Peyer's patch (tissue), 4 donors: Measurements from ENCODE around the gene MRPL36. TPM values are rescaled to one million over a fixed set of nuclear protein-coding genes. Genes with fewer than 3 reads are reported as not detected.

Experiments
- DNase-seq, 3 donors: peaks; one replicate each; pipeline ENCODE4 v3.0.0-alpha.2; 2017 to 2019
- H3K27ac ChIP-seq, 4 donors: fragments of 200-600 bp; sonication (generic); one replicate each; pipeline ENCODE4 v1.5.1; 2016 to 2019
- H3K27me3 ChIP-seq, 2 donors: fragments of 200-600 bp; sonication (generic); one replicate each; pipeline ENCODE4 v1.5.1; 2019
- H3K36me3 ChIP-seq, 3 donors: fragments of 200-600 bp; sonication (generic); one replicate each; pipeline ENCODE4 v1.5.1; 2016 to 2019
- H3K4me1 ChIP-seq, 4 donors: fragments of 200-600 bp; sonication (generic); one replicate each; pipeline ENCODE4 v1.5.1; 2016 to 2019
- H3K4me3 ChIP-seq, 4 donors: fragments of 200-600 bp; sonication (generic); 1 replicate in 3 of 4; 2 replicates in 1 of 4; pipeline ENCODE4 v1.5.1; 2016 to 2019; ENCODE audit warnings: mild to moderate bottlenecking in 1 of 4
- H3K9me3 ChIP-seq, 4 donors: fragments of 200-600 bp; sonication (generic); one replicate each; pipeline ENCODE4 v1.5.1; 2016 to 2019; ENCODE audit warnings: mild to moderate bottlenecking in 1 of 4
- POLR2A ChIP-seq, 2 donors: fragments of 450-650 bp; IDR thresholded peaks; one replicate each; pipeline ENCODE4 v1.5.1; 2017; ENCODE audit warnings: antibody characterized with exemption in 2 of 2, mild to moderate bottlenecking in 2 of 2, moderate library complexity in 2 of 2
- total RNA-seq, 4 donors: library from RNA; depleted of rRNA; stranded (reverse); fragments of >200 nt; gene quantifications; one replicate each; pipeline ENCODE4 v1.1.0, GENCODE V29; 2016
- TF ChIP-seq, protein P1 (sequence below), 6 experiments: fragments of 450-650 bp in 4 of 6; fragments of 200-600 bp in 2 of 6; sonication (generic) in 1 of 6; IDR thresholded peaks; one replicate each; pipeline ENCODE4 v1.5.1; 2017 to 2019; ENCODE audit warnings: antibody characterized with exemption in 6 of 6, mild to moderate bottlenecking in 3 of 6, moderate library complexity in 1 of 6

Gene MRPL36
- total RNA-seq, 4 donors from 2014 or later: 21.9 to 23.9 (median 23.3) TPM

GRCh38 chr5:1767524-1768282 lies 31.9 kb downstream of the MRPL36 start:
- no peak for TF ChIP-seq POLR2A (IDR thresholded peaks at IDR 0.05)
- TF ChIP-seq, protein P1, sequence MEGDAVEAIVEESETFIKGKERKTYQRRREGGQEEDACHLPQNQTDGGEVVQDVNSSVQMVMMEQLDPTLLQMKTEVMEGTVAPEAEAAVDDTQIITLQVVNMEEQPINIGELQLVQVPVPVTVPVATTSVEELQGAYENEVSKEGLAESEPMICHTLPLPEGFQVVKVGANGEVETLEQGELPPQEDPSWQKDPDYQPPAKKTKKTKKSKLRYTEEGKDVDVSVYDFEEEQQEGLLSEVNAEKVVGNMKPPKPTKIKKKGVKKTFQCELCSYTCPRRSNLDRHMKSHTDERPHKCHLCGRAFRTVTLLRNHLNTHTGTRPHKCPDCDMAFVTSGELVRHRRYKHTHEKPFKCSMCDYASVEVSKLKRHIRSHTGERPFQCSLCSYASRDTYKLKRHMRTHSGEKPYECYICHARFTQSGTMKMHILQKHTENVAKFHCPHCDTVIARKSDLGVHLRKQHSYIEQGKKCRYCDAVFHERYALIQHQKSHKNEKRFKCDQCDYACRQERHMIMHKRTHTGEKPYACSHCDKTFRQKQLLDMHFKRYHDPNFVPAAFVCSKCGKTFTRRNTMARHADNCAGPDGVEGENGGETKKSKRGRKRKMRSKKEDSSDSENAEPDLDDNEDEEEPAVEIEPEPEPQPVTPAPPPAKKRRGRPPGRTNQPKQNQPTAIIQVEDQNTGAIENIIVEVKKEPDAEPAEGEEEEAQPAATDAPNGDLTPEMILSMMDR (IDR thresholded peaks at IDR 0.05): no peak
- no peaks in the 10 kb centered on the region for H3K4me1 ChIP-seq
- no peaks in the 10 kb centered on the region for H3K36me3 ChIP-seq
- DNase-seq: no peak
- H3K27me3 ChIP-seq: no peaks in the 10 kb centered on the region
- H3K4me3 ChIP-seq: no peak overlapping the region
- H3K9me3 ChIP-seq: no peaks in the 10 kb centered on the region
- no peak overlapping the region for H3K27ac ChIP-seq

- DNase-seq: no peak
- Histone ChIP-seq H3K27me3 (no peaks in the 10 kb centered on the region), H3K4me1 (no peaks in the 10 kb centered on the region), H3K27ac (no peak overlapping the region), H3K4me3 (no peak overlapping the region), H3K9me3 (no peaks in the 10 kb centered on the region), H3K36me3 (no peaks in the 10 kb centered on the region)
- TF ChIP-seq, protein P1 (IDR thresholded peaks at IDR 0.05): no peak
- no peak for TF ChIP-seq POLR2A (IDR thresholded peaks at IDR 0.05)
Observed at GRCh38 chr5:1765880-1766235, 33.8 kb downstream of the MRPL36 start.

GRCh38 chr5:1765141-1765879 lies 34.3 kb downstream of the MRPL36 start:
- H3K4me3 ChIP-seq: no peak overlapping the region
- no peaks in the 10 kb centered on the region for H3K9me3 ChIP-seq
- no peaks in the 10 kb centered on the region for H3K27me3 ChIP-seq
- no peaks in the 10 kb centered on the region for H3K4me1 ChIP-seq
- no peaks in the 10 kb centered on the region for H3K36me3 ChIP-seq
- TF ChIP-seq POLR2A (IDR thresholded peaks at IDR 0.05): no peak
- TF ChIP-seq, protein P1 (IDR thresholded peaks at IDR 0.05): no peak
- H3K27ac ChIP-seq: no peak overlapping the region
- peak in 1 of 3 donors; percentile 76 for DNase-seq

- no peak for TF ChIP-seq POLR2A (IDR thresholded peaks at IDR 0.05)
- TF ChIP-seq, protein P1 (IDR thresholded peaks at IDR 0.05): no peak
- H3K27ac ChIP-seq: no peak overlapping the region
- no peaks in the 10 kb centered on the region for H3K9me3 ChIP-seq
- H3K4me3 ChIP-seq: no peak overlapping the region
- DNase-seq: peak in 1 of 3 donors; percentile 33
- no peaks in the 10 kb centered on the region for H3K4me1 ChIP-seq
- H3K27me3 ChIP-seq: no peaks in the 10 kb centered on the region
- H3K36me3 ChIP-seq: no peaks in the 10 kb centered on the region
Observed at GRCh38 chr5:1764606-1764960, 35.1 kb downstream of the MRPL36 start.

- H3K4me3 ChIP-seq: no peak overlapping the region
- DNase-seq: peak in 1 of 3 donors; percentile 37
- no peak overlapping the region for H3K27ac ChIP-seq
- no peaks in the 10 kb centered on the region for H3K27me3 ChIP-seq
- no peaks in the 10 kb centered on the region for H3K4me1 ChIP-seq
- no peaks in the 10 kb centered on the region for H3K9me3 ChIP-seq
- TF ChIP-seq POLR2A (IDR thresholded peaks at IDR 0.05): no peak
- TF ChIP-seq, protein P1 (IDR thresholded peaks at IDR 0.05): no peak
- no peaks in the 10 kb centered on the region for H3K36me3 ChIP-seq
Observed at GRCh38 chr5:1763960-1764605, 35.6 kb downstream of the MRPL36 start.
